ENCODE results near the gene ZFYVE28.

DNA sequence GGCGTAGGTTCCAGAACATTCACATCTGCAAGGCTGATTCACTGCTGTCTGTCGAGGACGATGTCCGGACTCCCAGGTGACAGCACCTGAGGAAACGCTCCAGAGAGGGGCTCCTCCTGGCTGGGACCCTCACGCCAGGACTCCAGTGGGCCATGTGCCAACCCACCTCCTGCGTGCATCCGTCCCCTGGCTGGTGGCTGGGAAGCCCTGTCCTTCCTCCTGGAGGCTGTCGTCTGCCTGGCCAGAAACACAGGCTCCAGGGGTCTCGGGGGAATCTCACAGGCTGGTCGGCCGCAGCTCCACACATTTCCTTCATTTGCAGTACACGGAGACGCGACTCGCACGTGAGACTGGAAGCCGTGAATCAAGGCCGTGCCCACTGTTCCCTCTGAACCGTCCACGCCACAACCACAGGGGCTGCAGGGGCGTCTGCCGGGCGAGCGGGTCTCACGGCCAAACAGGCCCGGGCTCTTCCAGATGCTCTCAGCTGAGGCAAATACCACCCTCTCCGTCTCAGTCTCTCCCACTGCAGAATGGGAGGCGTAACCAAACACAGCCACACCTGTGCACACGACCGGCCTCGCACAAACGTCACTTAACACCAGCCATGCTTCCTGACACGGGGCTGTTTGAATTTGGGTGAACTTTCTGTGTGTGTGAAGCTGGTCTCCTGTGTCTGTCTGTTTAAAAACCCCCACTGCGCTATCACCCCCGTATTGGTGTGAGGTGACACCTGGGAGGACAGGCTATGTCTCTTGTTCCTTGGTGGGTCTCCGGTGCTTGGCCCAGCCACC is 117.8 kb downstream of the ZFYVE28 start:
- TF ChIP-seq YY1 (IDR thresholded peaks at IDR 0.05; ENCODE audit: low read depth) (no peak), EP300 (IDR thresholded peaks at IDR 0.05; ENCODE audit: borderline replicate concordance) (no peak), CREB1 (IDR thresholded peaks at IDR 0.05; ENCODE audit: low read depth) (no peak), FOXM1 (IDR thresholded peaks at IDR 0.05; ENCODE audit: borderline replicate concordance, low read depth) (no peak), NFIC (IDR thresholded peaks at IDR 0.05) (no peak), EGR1 (IDR thresholded peaks at IDR 0.05) (no peak), CEBPB (IDR thresholded peaks at IDR 0.05) (no peak), TAF1 (IDR thresholded peaks at IDR 0.05; ENCODE audit: low read depth) (no peak)
- TF ChIP-seq, protein P1, sequence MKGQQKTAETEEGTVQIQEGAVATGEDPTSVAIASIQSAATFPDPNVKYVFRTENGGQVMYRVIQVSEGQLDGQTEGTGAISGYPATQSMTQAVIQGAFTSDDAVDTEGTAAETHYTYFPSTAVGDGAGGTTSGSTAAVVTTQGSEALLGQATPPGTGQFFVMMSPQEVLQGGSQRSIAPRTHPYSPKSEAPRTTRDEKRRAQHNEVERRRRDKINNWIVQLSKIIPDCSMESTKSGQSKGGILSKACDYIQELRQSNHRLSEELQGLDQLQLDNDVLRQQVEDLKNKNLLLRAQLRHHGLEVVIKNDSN (IDR thresholded peaks at IDR 0.05): no peak
- TF ChIP-seq, protein P2, sequence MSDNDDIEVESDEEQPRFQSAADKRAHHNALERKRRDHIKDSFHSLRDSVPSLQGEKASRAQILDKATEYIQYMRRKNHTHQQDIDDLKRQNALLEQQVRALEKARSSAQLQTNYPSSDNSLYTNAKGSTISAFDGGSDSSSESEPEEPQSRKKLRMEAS (IDR thresholded peaks at IDR 0.05): no peak
